ENCODE measurements around the gene GPRC5D.

GRCh38 chr12:12974211-12974610 lies 22.2 kb upstream of the GPRC5D start:
- TF ChIP-seq CTCF (IDR thresholded peaks at IDR 0.05) (no peak), ATF3 (CRISPR knock-in tag; conservative IDR thresholded peaks at IDR 0.05) (no peak), USF1 (CRISPR knock-in tag; IDR thresholded peaks at IDR 0.05) (no peak), CBFB (CRISPR knock-in tag; IDR thresholded peaks at IDR 0.05; ENCODE audit: low read depth) (no peak), AFF4 (CRISPR knock-in tag; IDR thresholded peaks at IDR 0.05; ENCODE audit: borderline replicate concordance) (no peak), CREB1 (CRISPR knock-in tag; IDR thresholded peaks at IDR 0.05) (no peak), TEAD1 (CRISPR knock-in tag; IDR thresholded peaks at IDR 0.05) (no peak), RORB (CRISPR knock-in tag; IDR thresholded peaks at IDR 0.05) (no peak), ATF1 (CRISPR knock-in tag; IDR thresholded peaks at IDR 0.05) (no peak), E2F5 (CRISPR knock-in tag; IDR thresholded peaks at IDR 0.05) (no peak), E2F1 (CRISPR knock-in tag; IDR thresholded peaks at IDR 0.05) (no peak), ZNF512 (CRISPR knock-in tag; IDR thresholded peaks at IDR 0.05; ENCODE audit: borderline replicate concordance) (no peak), JUN (CRISPR knock-in tag; IDR thresholded peaks at IDR 0.05) (no peak)

Data from WTC11 (cell line).